A549 treated with CORT108297 at 1 μM for 4 hours (cell line): ENCODE measurements around the gene VEGFA. TPM values are rescaled to one million over a fixed set of nuclear protein-coding genes. Genes with fewer than 3 reads are reported as not detected.

ENCODE experiments used
- total RNA-seq: library from RNA; stranded (reverse); fragments of 200-300 nt; extraction: Qiagen RNA extraction; gene quantifications from 5 replicates; pipeline ENCODE4 v1.2.3, GENCODE V29; 2022

Gene VEGFA
- total RNA-seq, result 27.9 to 37.4 TPM (median 34.9 TPM) in 5 replicates

GRCh38 chr6:43769526-43770371 is at the start of gene VEGFA:
TSS of gene VEGFA (plus strand) at chr6:43770211.

Other genes starting within 250 kb of the VEGFA start
- 24.7 to 29.7 TPM (median 29.3 TPM) in 5 replicates for gene XPO5, start 194.2 kb upstream of the VEGFA start, total RNA-seq
- gene POLH, start 194.0 kb upstream of the VEGFA start, total RNA-seq, result 6.9 to 10.9 TPM (median 9.4 TPM) in 5 replicates
- gene GTPBP2, start 140.9 kb upstream of the VEGFA start, total RNA-seq, result 16.2 to 23.6 TPM (median 21.4 TPM) in 5 replicates
- gene MAD2L1BP, start 134.4 kb upstream of the VEGFA start, total RNA-seq, result 33.4 to 40.0 TPM (median 35.9 TPM) in 5 replicates
- gene RSPH9, start 125.2 kb upstream of the VEGFA start, total RNA-seq, result 0.12 to 0.29 TPM (median 0.17 TPM) in 5 replicates
- gene MRPS18A, start 82.4 kb upstream of the VEGFA start, total RNA-seq, result 44.6 to 49.3 TPM (median 48.9 TPM) in 5 replicates